HCT116 (cell line): ENCODE results near the gene ADD3. TPM values are rescaled to one million over a fixed set of nuclear protein-coding genes. Genes with fewer than 3 reads are reported as not detected.
A peak's percentile ranks its signal among the peaks of the same experiment; 100 is the strongest.
"Not testable (repeated sequence)": the region's sequence is repeated elsewhere in the genome, so short reads cannot be mapped to it uniquely, and the experiment has no call there.

ENCODE experiments used
- ATAC-seq: fragments of 200-7000 bp; cut with Tn5 transposase; 2 replicates; pipeline ENCODE4 v1.9.1; 2020; ENCODE audit warnings: mild to moderate bottlenecking, moderate library complexity
- BruUV-seq: library from RNA; stranded (reverse); fragments of 400-500 nt; replicated peaks from 2 replicates; lab custom pipeline; 2021; lab: Mats Ljungman, UMichigan
- CTCF ChIA-PET: fragments of 300-600 bp; sonication (Branson Sonifier 250); formaldehyde crosslinking; loops from one replicate; lab custom pipeline; 2021; ENCODE audit warnings: antibody characterized with exemption; lab: Charles Lee
- POLR2A ChIA-PET: fragments of 300-600, 350-600 bp; sonication (Branson Sonifier 250); formaldehyde crosslinking; loops from one replicate; lab custom pipeline; 2021; ENCODE audit warnings: antibody characterized with exemption; lab: Charles Lee
- RAD21 ChIA-PET, 2 experiments: fragments of 300-600 bp; sonication (Branson Sonifier 250); formaldehyde crosslinking; loops; one replicate each; lab custom pipeline; 2023; ENCODE audit warnings: low total read pairs in 2 of 2; ENCODE audit not compliant: uncharacterized antibody in 2 of 2, unreplicated experiment in 2 of 2, low non-redundant PET in 1 of 2; lab: Charles Lee
- DNase-seq: peaks from one replicate; pipeline ENCODE4 v3.0.0-alpha.2; 2010; ENCODE audit warnings: low read depth, low spot score
- H2AFZ ChIP-seq: fragments of 200-600 bp; shearing (Covaris generic), sonication (generic); 2 replicates; pipeline ENCODE4 v1.6.1; 2017; ENCODE audit warnings: low read depth, mixed run types, mixed read lengths, antibody characterized with exemption, low read length; ENCODE audit not compliant: poor library complexity, severe bottlenecking
- H3K27ac ChIP-seq: 2 replicates; pipeline ENCODE4 v1.5.1; 2012; ENCODE audit warnings: low read depth, low read length
- H3K27me3 ChIP-seq: fragments of 200-600 bp; sonication (generic); 2 replicates; pipeline ENCODE4 v1.6.1; 2016; ENCODE audit warnings: mixed run types, low read length, mixed read lengths; ENCODE audit not compliant: insufficient read depth
- H3K36me3 ChIP-seq, 2 experiments: fragments of 200-500 bp in 1 of 2; fragments of 200-600 bp in 1 of 2; sonication (Bioruptor generic) in 1 of 2; sonication (generic) in 1 of 2; 2 replicates each; pipeline versions ENCODE4 v1.5.1 to v1.6.1; 2014 to 2016; ENCODE audit warnings: low read length in 2 of 2, inconsistent platforms in 1 of 2, mixed read lengths in 1 of 2, mixed run types in 1 of 2; ENCODE audit not compliant: insufficient read depth in 2 of 2, control insufficient read depth in 1 of 2
- H3K4me1 ChIP-seq, 2 experiments: fragments of 200-600 bp in 1 of 2; sonication (generic) in 1 of 2; 2 replicates each; pipeline versions ENCODE4 v1.5.1 to v1.6.1; 2012 to 2017; ENCODE audit warnings: low read length in 2 of 2, inconsistent platforms in 1 of 2, mild to moderate bottlenecking in 1 of 2, mixed read lengths in 1 of 2, mixed run types in 1 of 2, moderate library complexity in 1 of 2; ENCODE audit not compliant: insufficient read depth in 2 of 2, control insufficient read depth in 1 of 2
- H3K4me2 ChIP-seq: fragments of 200-600 bp; sonication (generic); 2 replicates; pipeline ENCODE4 v1.6.1; 2017; ENCODE audit warnings: mixed run types, low read length, mixed read lengths
- H3K4me3 ChIP-seq, 2 experiments: fragments of 200-600 bp in 1 of 2; sonication (generic) in 1 of 2; replicated peaks in 1 of 2; 2 replicates each; pipeline ENCODE4 v1.5.1; 2011 to 2016; ENCODE audit warnings: low read length in 2 of 2, control low read depth in 1 of 2, low read depth in 1 of 2, mild to moderate bottlenecking in 1 of 2, mixed read lengths in 1 of 2, mixed run types in 1 of 2
- H3K79me2 ChIP-seq: fragments of 200-600 bp; sonication (generic); 2 replicates; pipeline ENCODE4 v1.6.1; 2017; ENCODE audit warnings: mild to moderate bottlenecking, mixed run types, low read length, moderate library complexity, mixed read lengths; ENCODE audit not compliant: insufficient read depth
- H3K9ac ChIP-seq: fragments of 200-600 bp; sonication (generic); 2 replicates; pipeline ENCODE4 v1.6.1; 2016; ENCODE audit warnings: low read length, mixed read lengths
- H3K9me2 ChIP-seq: fragments of 200-600 bp; sonication (generic), shearing (Covaris generic); 2 replicates; pipeline ENCODE4 v1.6.1; 2017; ENCODE audit warnings: mixed run types, mild to moderate bottlenecking, moderate library complexity; ENCODE audit not compliant: insufficient read depth
- H3K9me3 ChIP-seq, 2 experiments: fragments of 200-500 bp in 1 of 2; fragments of 200-600 bp in 1 of 2; sonication (Bioruptor generic) in 1 of 2; sonication (generic) in 1 of 2; 2 replicates each; pipeline ENCODE4 v1.6.1; 2014 to 2017; ENCODE audit warnings: low read length in 2 of 2, mixed read lengths in 2 of 2, inconsistent platforms in 1 of 2, low read depth in 1 of 2, mild to moderate bottlenecking in 1 of 2, mixed run types in 1 of 2, moderate library complexity in 1 of 2; ENCODE audit not compliant: control insufficient read depth in 1 of 2, insufficient read depth in 1 of 2
- H4K20me1 ChIP-seq: fragments of 200-600 bp; sonication (generic), shearing (Covaris generic); 2 replicates; pipeline ENCODE4 v1.6.1; 2017; ENCODE audit warnings: mixed run types, mild to moderate bottlenecking, moderate library complexity; ENCODE audit not compliant: insufficient read depth
- CEBPB ChIP-seq: IDR thresholded peaks from 2 replicates; pipeline ENCODE4 v1.6.1; 2012; ENCODE audit warnings: low read depth
- EGR1 ChIP-seq: IDR thresholded peaks from 2 replicates; pipeline ENCODE4 v1.6.1; 2012; ENCODE audit warnings: low read depth
- SIN3A ChIP-seq: IDR thresholded peaks from 2 replicates; pipeline ENCODE4 v1.6.1; 2012; ENCODE audit warnings: low read depth
- intact Hi-C: fragments of 100-400 bp; cut with micrococcal nuclease; formaldehyde crosslinking; loops from 2 replicates; pipeline ENCODE4 v1.10.0; 2022
- total RNA-seq: library from RNA; stranded (reverse); gene quantifications from one replicate; pipeline ENCODE4 v1.2.1, GENCODE V29; 2021; ENCODE audit not compliant: unreplicated experiment
- TF ChIP-seq, protein P1 (sequence below), 3 experiments: fragments of 200-600 bp in 1 of 3; sonication (generic) in 1 of 3; IDR thresholded peaks in 2 of 3; conservative IDR thresholded peaks in 1 of 3; 2 replicates each; pipeline ENCODE4 v1.5.1; 2012 to 2017; ENCODE audit warnings: low read depth in 2 of 3, low read length in 2 of 3, antibody characterized with exemption in 1 of 3, borderline replicate concordance in 1 of 3, control low read depth in 1 of 3, mild to moderate bottlenecking in 1 of 3, mixed read lengths in 1 of 3, mixed run types in 1 of 3, moderate library complexity in 1 of 3; ENCODE audit not compliant: insufficient read depth in 1 of 3

Gene ADD3
- total RNA-seq, 1 experiment from 2014 or later: 41.1 TPM

GRCh38 chr10:110110338-110110737, 102.6 kb downstream of the ADD3 start:
- ATAC-seq (no peak), DNase-seq (no peak)
- Histone ChIP-seq H3K9me2 (no peaks in the 10 kb centered on the region), H3K4me1 (no peaks in the 10 kb centered on the region), H3K4me3 (no peak overlapping the region), H2AFZ (no peak overlapping the region), H3K9ac (no peak overlapping the region), H3K27ac (no peak overlapping the region), H3K79me2 (no peaks in the 10 kb centered on the region), H3K36me3 (0 out of 4 replicates have a peak, but pooled peaks cover 0 to 2% of the 10 kb centered on the region in 2 experiments), H3K27me3 (no peaks in the 10 kb centered on the region), H4K20me1 (no peaks in the 10 kb centered on the region), H3K4me2 (no peak overlapping the region), H3K9me3 (no peaks in the 10 kb centered on the region)
- ChIA-PET POLR2A (no interaction called here), CTCF (no interaction called here), RAD21 (no interaction called here)
- TF ChIP-seq EGR1: no peak
- BruUV-seq: no TSS peak
- intact Hi-C loops: no loop called here

GRCh38 chr10:110113670-110114337, 106.0 kb downstream of the ADD3 start:
- Histone ChIP-seq H4K20me1 (no peaks in the 10 kb centered on the region), H3K27ac (no peak overlapping the region), H3K36me3 (0 out of 4 replicates have a peak, but pooled peaks cover 0 to 2% of the 10 kb centered on the region in 2 experiments), H3K79me2 (no peaks in the 10 kb centered on the region), H3K4me1 (no peaks in the 10 kb centered on the region), H3K27me3 (no peaks in the 10 kb centered on the region), H3K9me2 (no peaks in the 10 kb centered on the region), H3K9me3 (no peaks in the 10 kb centered on the region), H3K4me2 (no peak overlapping the region), H3K4me3 (no peak overlapping the region), H2AFZ (no peak overlapping the region), H3K9ac (no peak overlapping the region)
- ATAC-seq (no peak), DNase-seq (no peak)
- TF ChIP-seq CEBPB: no peak
- TF ChIP-seq, protein P1, sequence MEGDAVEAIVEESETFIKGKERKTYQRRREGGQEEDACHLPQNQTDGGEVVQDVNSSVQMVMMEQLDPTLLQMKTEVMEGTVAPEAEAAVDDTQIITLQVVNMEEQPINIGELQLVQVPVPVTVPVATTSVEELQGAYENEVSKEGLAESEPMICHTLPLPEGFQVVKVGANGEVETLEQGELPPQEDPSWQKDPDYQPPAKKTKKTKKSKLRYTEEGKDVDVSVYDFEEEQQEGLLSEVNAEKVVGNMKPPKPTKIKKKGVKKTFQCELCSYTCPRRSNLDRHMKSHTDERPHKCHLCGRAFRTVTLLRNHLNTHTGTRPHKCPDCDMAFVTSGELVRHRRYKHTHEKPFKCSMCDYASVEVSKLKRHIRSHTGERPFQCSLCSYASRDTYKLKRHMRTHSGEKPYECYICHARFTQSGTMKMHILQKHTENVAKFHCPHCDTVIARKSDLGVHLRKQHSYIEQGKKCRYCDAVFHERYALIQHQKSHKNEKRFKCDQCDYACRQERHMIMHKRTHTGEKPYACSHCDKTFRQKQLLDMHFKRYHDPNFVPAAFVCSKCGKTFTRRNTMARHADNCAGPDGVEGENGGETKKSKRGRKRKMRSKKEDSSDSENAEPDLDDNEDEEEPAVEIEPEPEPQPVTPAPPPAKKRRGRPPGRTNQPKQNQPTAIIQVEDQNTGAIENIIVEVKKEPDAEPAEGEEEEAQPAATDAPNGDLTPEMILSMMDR (IDR thresholded peaks at IDR 0.05 in 2 of 3, conservative IDR thresholded peaks at IDR 0.05 in 1 of 3; ENCODE audit: borderline replicate concordance in 1 of 3, insufficient read depth in 1 of 3, low read depth in 2 of 3, low read length in 2 of 3): 0 out of 6 replicates have a peak, but pooled peaks of 1 of the 3 experiments have one; percentile 11
- TF ChIP-seq SIN3A: no peak
- POLR2A ChIA-PET: no interaction called here
- CTCF ChIA-PET: no interaction called here
- intact Hi-C loops: no loop called here
- no TSS peak for BruUV-seq
- RAD21 ChIA-PET: no interaction called here

DNA sequence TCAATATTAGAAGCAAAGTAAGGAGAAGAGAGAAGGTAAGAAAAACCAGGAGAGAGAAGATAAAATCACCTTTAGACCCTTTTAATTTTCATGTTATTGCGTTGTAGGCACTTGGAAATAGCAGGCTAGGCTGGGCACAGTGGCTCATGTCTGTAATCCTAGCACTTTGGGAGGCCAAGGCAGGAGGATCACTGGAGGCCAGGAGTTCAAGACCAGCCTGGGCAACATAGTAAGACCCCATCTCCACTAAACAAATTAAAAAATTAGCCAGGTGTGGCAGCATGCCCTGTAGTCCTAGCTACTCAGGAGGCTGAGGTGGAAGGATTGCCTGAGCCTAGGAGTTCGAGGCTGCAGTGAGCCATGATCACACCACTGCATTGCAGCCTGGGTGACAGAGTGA, 106.9 kb downstream of the ADD3 start:
- H3K27ac ChIP-seq, H3K9me2 ChIP-seq, H2AFZ ChIP-seq, H3K9ac ChIP-seq, H3K9me3 ChIP-seq, ATAC-seq, H3K36me3 ChIP-seq, H3K27me3 ChIP-seq, RAD21 ChIA-PET, intact Hi-C loops, POLR2A ChIA-PET, CTCF ChIA-PET, H4K20me1 ChIP-seq, H3K4me3 ChIP-seq, H3K79me2 ChIP-seq, DNase-seq, H3K4me2 ChIP-seq, H3K4me1 ChIP-seq: not testable (repeated sequence)
- BruUV-seq: TSS peak; percentile 23
